Transverse colon (tissue), 4 donors: ENCODE measurements around the gene KIZ. TPM values are rescaled to one million over a fixed set of nuclear protein-coding genes. Genes with fewer than 3 reads are reported as not detected.

ENCODE experiments used
- DNase-seq: peaks from one replicate; pipeline ENCODE4 v3.0.0-alpha.2; 2019
- H3K27ac ChIP-seq, 4 donors: fragments of 200-600 bp; sonication (generic); 2 replicates each; pipeline ENCODE4 v1.5.1; 2016 to 2018; ENCODE audit warnings: inconsistent platforms in 4 of 4
- H3K27me3 ChIP-seq: fragments of 200-600 bp; sonication (generic); 2 replicates; pipeline ENCODE4 v1.5.1; 2017; ENCODE audit warnings: inconsistent platforms
- H3K36me3 ChIP-seq, 4 donors: fragments of 200-600 bp; sonication (generic); 2 replicates each; pipeline ENCODE4 v1.5.1; 2017 to 2019; ENCODE audit warnings: inconsistent platforms in 4 of 4
- H3K4me1 ChIP-seq, 4 donors: fragments of 200-600 bp; sonication (generic); 2 replicates each; pipeline ENCODE4 v1.5.1; 2017 to 2020; ENCODE audit warnings: inconsistent platforms in 4 of 4
- H3K4me3 ChIP-seq, 4 donors: fragments of 200-600 bp; sonication (generic); 1 replicate in 1 of 4; 2 replicates in 3 of 4; pipeline versions ENCODE4 v1.5.1 to v1.6.1; 2017 to 2019; ENCODE audit warnings: inconsistent platforms in 4 of 4
- H3K9me3 ChIP-seq, 2 donors: fragments of 200-600 bp; sonication (generic); 2 replicates each; pipeline ENCODE4 v1.5.1; 2017 to 2019; ENCODE audit warnings: inconsistent platforms in 2 of 2
- CTCF ChIP-seq, 5 experiments: fragments of 200-600 bp in 3 of 5; fragments of 450-650 bp in 2 of 5; sonication (generic) in 3 of 5; IDR thresholded peaks; 1 replicate in 2 of 5; 2 replicates in 3 of 5; pipeline ENCODE4 v1.5.1; 2016 to 2017; ENCODE audit warnings: antibody characterized with exemption in 5 of 5, inconsistent platforms in 3 of 5, mild to moderate bottlenecking in 2 of 5, moderate library complexity in 1 of 5
- EP300 ChIP-seq: sonication (generic); formaldehyde crosslinking; IDR thresholded peaks from one replicate; pipeline ENCODE4 v1.6.1; 2017; ENCODE audit warnings: antibody characterized with exemption, low read depth
- POLR2A ChIP-seq: fragments of 450-650 bp; IDR thresholded peaks from one replicate; pipeline ENCODE4 v1.6.1; 2016; ENCODE audit warnings: antibody characterized with exemption, mild to moderate bottlenecking, moderate library complexity
- POLR2AphosphoS5 ChIP-seq, 3 donors: sonication (generic); formaldehyde crosslinking; IDR thresholded peaks; one replicate each; pipeline ENCODE4 v1.6.1; 2016; ENCODE audit warnings: antibody characterized with exemption in 3 of 3
- WGBS, 2 donors: methylation state at CpG; one replicate each; pipeline ENCODE4 v1.1.5; 2018; ENCODE audit warnings: low coverage in 1 of 2; 5-methylcytosine and 5-hydroxymethylcytosine counted together
- in situ Hi-C, 4 donors: fragments of 200-750 bp; cut with MboI; loops; one replicate each; pipeline versions ENCODE4 v1.15.0 to v1.15.1; 2017; ENCODE audit warnings: low sequenced_read_pairs in 3 of 4, low pct_ligation_motif_present in 1 of 4, low pct_unique_long_range_greater_than_20kb in 1 of 4
- intact Hi-C: fragments of 100-400 bp; cut with DNase I; formaldehyde crosslinking; loops from one replicate; pipeline ENCODE4 v1.15.1; 2023; ENCODE audit warnings: low total_unique reads
- total RNA-seq, 4 donors: library from RNA; depleted of rRNA; stranded (reverse); fragments of >200 nt; gene quantifications; one replicate each; pipeline ENCODE4 v1.1.0, GENCODE V29; 2016

KIZ gene
- total RNA-seq, 4 donors from 2014 or later = 24.3 to 95.9 (median 36.9) TPM

GRCh38 chr20:21105429-21106170, 20.3 kb upstream of the KIZ start:
- in situ Hi-C loops = no loop called here
- intact Hi-C loops = no loop called here
- WGBS, 2 donors = 6% methylated on average over 40 of the region's 50 CpGs; no CpG with 5 or more reads in 1 of the 2 donors
- H3K27ac ChIP-seq = no peak overlapping the region
- H3K27me3 ChIP-seq = peaks cover 100% of the 10 kb centered on the region
- H3K9me3 ChIP-seq = no peaks in the 10 kb centered on the region
- TF ChIP-seq EP300 (no peak), CTCF (IDR thresholded peaks at IDR 0.05) (no peak), POLR2AphosphoS5 (IDR thresholded peaks at IDR 0.05) (no peak), POLR2A (no peak)
- no peak for DNase-seq
- no peaks in the 10 kb centered on the region for H3K36me3 ChIP-seq
- H3K4me1 ChIP-seq = peaks cover 6 to 40% (median 31%) of the 10 kb centered on the region in 4 donors
- peak overlapping the region in 1 of 4 donors; percentile 17 for H3K4me3 ChIP-seq

- no peak for DNase-seq
- H3K9me3 ChIP-seq = no peaks in the 10 kb centered on the region
- WGBS, 2 donors = 10 to 31% methylated on average over 5 to 43 of the region's 43 CpGs
- TF ChIP-seq CTCF (IDR thresholded peaks at IDR 0.05) = no peak
- no peak for TF ChIP-seq POLR2A
- no peak for TF ChIP-seq EP300
- TF ChIP-seq POLR2AphosphoS5 (IDR thresholded peaks at IDR 0.05) = no peak
- H3K27me3 ChIP-seq = peaks cover 98% of the 10 kb centered on the region
- no peak within 1 kb of the TSS for H3K27ac ChIP-seq
- peak within 1 kb of the TSS in 1 of 4 donors; percentile 17 for H3K4me3 ChIP-seq
- intact Hi-C loops (no loop called here), in situ Hi-C loops (no loop called here)
- H3K4me1 ChIP-seq = peaks cover 6 to 32% (median 23%) of the 10 kb centered on the region in 4 donors
- H3K36me3 ChIP-seq = no peaks in the 10 kb centered on the region
Measured at GRCh38 chr20:21106171-21107017, 19.5 kb upstream of the KIZ start, which contains the start of gene LINC00237. Gene LINC00237, minus strand, starts transcription at chr20:21106358.

- no peak overlapping the region for H3K27ac ChIP-seq
- no peak for DNase-seq
- peaks cover 0 to 9% (median 4%) of the 10 kb centered on the region in 4 donors for H3K4me1 ChIP-seq
- H3K9me3 ChIP-seq = no peaks in the 10 kb centered on the region
- WGBS, 2 donors = 92% methylated on average over 2 of the region's 2 CpGs; no CpG with 5 or more reads in 1 of the 2 donors
- peaks cover 77% of the 10 kb centered on the region for H3K27me3 ChIP-seq
- TF ChIP-seq POLR2A (no peak), CTCF (IDR thresholded peaks at IDR 0.05) (no peak), EP300 (no peak), POLR2AphosphoS5 (IDR thresholded peaks at IDR 0.05) (no peak)
- intact Hi-C loops = no loop called here
- H3K36me3 ChIP-seq = no peaks in the 10 kb centered on the region
- H3K4me3 ChIP-seq = no peak overlapping the region
- in situ Hi-C loops = no loop called here
Measured at GRCh38 chr20:21109144-21109543, 16.7 kb upstream of the KIZ start.

GRCh38 chr20:21110811-21111210, 15.1 kb upstream of the KIZ start:
- Histone ChIP-seq H3K4me1 (peaks cover 0 to 3% (median 0%) of the 10 kb centered on the region in 4 donors), H3K9me3 (no peaks in the 10 kb centered on the region), H3K36me3 (no peaks in the 10 kb centered on the region), H3K27ac (no peak overlapping the region), H3K27me3 (peaks cover 63% of the 10 kb centered on the region), H3K4me3 (no peak overlapping the region)
- WGBS, 2 donors = 83 to 85% methylated on average over 1 of the region's 1 CpG
- intact Hi-C loops (no loop called here), in situ Hi-C loops (no loop called here)
- TF ChIP-seq EP300 (no peak), POLR2A (no peak), CTCF (IDR thresholded peaks at IDR 0.05) (no peak), POLR2AphosphoS5 (IDR thresholded peaks at IDR 0.05) (no peak)
- DNase-seq = no peak
